Trophoblast cell (in vitro differentiated cells and primary cell): ENCODE measurements around the gene B3GAT1.

ENCODE experiments used
- DNase-seq, 2 donors: peaks; one replicate each; pipeline ENCODE4 v3.0.0-alpha.2; 2016
- H2AFZ ChIP-seq: 2 replicates; pipeline ENCODE4 v1.6.1; 2013; ENCODE audit warnings: low read length, moderate library complexity, mild to moderate bottlenecking; ENCODE audit not compliant: insufficient read depth, poor library complexity
- H2AK5ac ChIP-seq: 2 replicates; pipeline ENCODE4 v1.6.1; 2013; ENCODE audit warnings: mild to moderate bottlenecking, low read length
- H2BK120ac ChIP-seq: 2 replicates; pipeline ENCODE4 v1.6.1; 2013; ENCODE audit warnings: low read length, mild to moderate bottlenecking, moderate library complexity; ENCODE audit not compliant: insufficient read depth, poor library complexity
- H2BK12ac ChIP-seq: 2 replicates; pipeline ENCODE4 v1.6.1; 2013; ENCODE audit warnings: mild to moderate bottlenecking, low read length, moderate library complexity
- H2BK5ac ChIP-seq: 2 replicates; pipeline ENCODE4 v1.6.1; 2013; ENCODE audit warnings: low read length, low read depth, moderate library complexity, mild to moderate bottlenecking; ENCODE audit not compliant: poor library complexity
- H3K14ac ChIP-seq: 2 replicates; pipeline ENCODE4 v1.6.1; 2013; ENCODE audit warnings: mild to moderate bottlenecking, low read length
- H3K18ac ChIP-seq: 2 replicates; pipeline ENCODE4 v1.6.1; 2013; ENCODE audit warnings: mild to moderate bottlenecking, low read length
- H3K23ac ChIP-seq: 2 replicates; pipeline ENCODE4 v1.6.1; 2013; ENCODE audit warnings: low read length
- H3K27ac ChIP-seq: 2 replicates; pipeline ENCODE4 v1.5.1; 2013; ENCODE audit warnings: low read depth, mild to moderate bottlenecking, inconsistent platforms, low read length, moderate library complexity
- H3K27me3 ChIP-seq: 2 replicates; pipeline ENCODE4 v1.6.1; 2013; ENCODE audit warnings: inconsistent platforms, mild to moderate bottlenecking, low read length, moderate library complexity; ENCODE audit not compliant: insufficient read depth
- H3K36me3 ChIP-seq, 2 experiments: 1 replicate in 1 of 2; 2 replicates in 1 of 2; pipeline ENCODE4 v1.6.1; 2013; ENCODE audit warnings: low read length in 2 of 2, mild to moderate bottlenecking in 2 of 2, moderate library complexity in 1 of 2; ENCODE audit not compliant: insufficient read depth in 2 of 2, control insufficient read depth in 1 of 2
- H3K4ac ChIP-seq: 2 replicates; pipeline ENCODE4 v1.6.1; 2013; ENCODE audit warnings: low read depth, mild to moderate bottlenecking, low read length, moderate library complexity
- H3K4me1 ChIP-seq, 2 experiments: 1 replicate in 1 of 2; 2 replicates in 1 of 2; pipeline ENCODE4 v1.6.1; 2013; ENCODE audit warnings: low read length in 2 of 2, mild to moderate bottlenecking in 2 of 2, moderate library complexity in 1 of 2; ENCODE audit not compliant: insufficient read depth in 2 of 2, control insufficient read depth in 1 of 2
- H3K4me2 ChIP-seq: 2 replicates; pipeline ENCODE4 v1.6.1; 2013; ENCODE audit warnings: inconsistent platforms, mild to moderate bottlenecking, low read length, moderate library complexity
- H3K4me3 ChIP-seq: 2 replicates; pipeline ENCODE4 v1.5.1; 2013; ENCODE audit warnings: mild to moderate bottlenecking, low read depth, low read length, inconsistent platforms
- H3K79me1 ChIP-seq: one replicate; pipeline ENCODE4 v1.6.1; 2013; ENCODE audit warnings: low read length
- H3K79me2 ChIP-seq: 2 replicates; pipeline ENCODE4 v1.6.1; 2013; ENCODE audit warnings: low read length, mild to moderate bottlenecking; ENCODE audit not compliant: control insufficient read depth, insufficient read depth, poor library complexity
- H3K9ac ChIP-seq: 2 replicates; pipeline ENCODE4 v1.6.1; 2013; ENCODE audit warnings: mild to moderate bottlenecking, low read length
- H3K9me3 ChIP-seq: 2 replicates; pipeline ENCODE4 v1.6.1; 2013; ENCODE audit warnings: low read depth, mild to moderate bottlenecking, control low read depth, inconsistent platforms, low read length; ENCODE audit not compliant: insufficient read depth
- H4K12ac ChIP-seq: 2 replicates; pipeline ENCODE4 v1.6.1; 2013; ENCODE audit warnings: low read depth, mild to moderate bottlenecking, low read length, moderate library complexity
- H4K8ac ChIP-seq: 2 replicates; pipeline ENCODE4 v1.6.1; 2013; ENCODE audit warnings: low read depth, mild to moderate bottlenecking, low read length, moderate library complexity
- H4K91ac ChIP-seq: one replicate; pipeline ENCODE4 v1.6.1; 2013; ENCODE audit warnings: low read depth, mild to moderate bottlenecking, low read length, moderate library complexity
- WGBS: extraction: QIAGEN DNeasy Blood & Tissue Kit; methylation state at CpG from one replicate; pipeline ENCODE4 v1.1.7; 2013; ENCODE audit warnings: missing lambda C conversion rate; ENCODE audit not compliant: insufficient read length, insufficient coverage; ENCODE audit errors: extremely low coverage; 5-methylcytosine and 5-hydroxymethylcytosine counted together

B3GAT1 gene

DNA sequence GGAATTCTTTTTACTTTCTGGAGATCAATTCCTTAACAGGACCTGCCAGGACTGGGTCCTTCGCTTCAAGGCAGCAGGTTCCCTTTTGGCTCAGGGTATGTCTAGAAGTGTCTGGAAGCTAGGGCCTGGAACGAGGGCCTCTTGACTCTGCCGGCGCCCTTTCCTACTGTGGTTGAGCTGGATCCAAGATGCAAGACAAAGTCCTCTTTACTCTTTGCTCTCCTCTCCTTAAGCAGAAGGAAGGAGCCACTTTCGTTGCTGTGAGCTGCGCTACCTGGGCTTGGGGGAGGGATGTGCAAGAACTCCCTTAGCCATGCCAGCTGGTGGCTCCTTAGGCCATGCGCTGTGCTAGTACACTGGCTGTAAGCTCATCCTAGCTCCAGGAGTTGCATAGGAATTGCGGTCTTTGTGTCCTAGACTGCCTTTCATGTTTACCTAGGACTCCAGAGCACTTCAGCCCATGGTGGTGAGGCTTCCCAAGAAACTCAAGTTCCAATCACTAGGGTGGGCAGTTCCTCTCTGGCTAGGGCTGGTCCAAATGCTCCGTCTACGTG is 62.2 kb downstream of the B3GAT1 start:
- H4K12ac ChIP-seq, result no peak overlapping the region
- no peak overlapping the region for H3K14ac ChIP-seq
- H3K23ac ChIP-seq, result no peak overlapping the region
- H3K9me3 ChIP-seq, result peaks cover 2% of the 10 kb centered on the region
- no peak overlapping the region for H3K4me3 ChIP-seq
- H3K79me2 ChIP-seq, result no peaks in the 10 kb centered on the region
- no peak overlapping the region for H2BK120ac ChIP-seq
- no peaks in the 10 kb centered on the region for H3K79me1 ChIP-seq
- no peak overlapping the region for H3K4ac ChIP-seq
- no peaks in the 10 kb centered on the region for H3K27me3 ChIP-seq
- no peaks in the 10 kb centered on the region for H3K36me3 ChIP-seq
- no peak overlapping the region for H4K8ac ChIP-seq
- no peak overlapping the region for H4K91ac ChIP-seq
- no peak overlapping the region for H3K27ac ChIP-seq
- H3K9ac ChIP-seq, result no peak overlapping the region
- no peak overlapping the region for H2AFZ ChIP-seq
- no peaks in the 10 kb centered on the region for H3K4me1 ChIP-seq
- H3K18ac ChIP-seq, result no peak overlapping the region
- H2AK5ac ChIP-seq, result no peak overlapping the region
- DNase-seq, result no peak
- WGBS, result no CpG with 5 or more reads among the region's 10 CpGs
- no peak overlapping the region for H2BK12ac ChIP-seq
- no peak overlapping the region for H3K4me2 ChIP-seq
- H2BK5ac ChIP-seq, result no peak overlapping the region

DNA sequence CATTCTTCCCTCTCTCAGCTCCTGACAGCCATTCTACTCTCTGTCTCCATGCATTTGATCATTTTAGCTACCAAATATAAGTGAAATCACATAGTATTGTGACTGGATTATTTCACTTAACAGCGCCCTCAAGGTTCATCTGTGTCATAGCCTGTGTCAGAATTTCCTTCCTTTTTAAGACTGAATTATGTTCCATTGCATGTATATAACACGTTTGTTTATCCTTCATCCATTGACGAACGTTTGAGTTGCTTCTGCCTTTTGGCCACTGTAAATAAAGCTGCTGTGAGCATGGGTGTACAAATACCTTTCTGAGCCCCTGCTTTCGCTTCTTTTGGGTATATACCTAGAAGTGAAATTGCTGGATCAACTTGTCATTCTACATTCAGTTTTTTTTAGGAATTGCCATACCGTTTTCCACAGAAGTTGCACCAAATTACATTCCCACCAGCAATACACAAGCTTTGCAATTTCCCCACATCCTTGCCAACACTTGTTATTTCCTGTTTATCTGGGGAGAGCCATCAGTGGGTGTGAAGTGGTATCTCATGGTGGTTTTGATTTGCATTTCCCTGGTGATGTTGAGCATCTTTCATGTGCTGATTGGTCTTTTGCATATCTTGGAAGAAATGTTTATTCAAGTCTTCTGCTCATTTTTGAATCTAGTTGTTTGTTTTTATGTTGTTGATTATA is 62.8 kb downstream of the B3GAT1 start:
- no peak overlapping the region for H3K23ac ChIP-seq

GRCh38 chr11:134347441-134347840 is 64.6 kb downstream of the B3GAT1 start:
- Histone ChIP-seq H2AK5ac (no peak overlapping the region), H3K79me2 (no peaks in the 10 kb centered on the region), H4K91ac (no peak overlapping the region), H3K23ac (no peak overlapping the region), H3K4me3 (no peak overlapping the region), H2AFZ (no peak overlapping the region), H3K14ac (no peak overlapping the region), H3K4me2 (no peak overlapping the region), H4K8ac (no peak overlapping the region), H3K27me3 (no peaks in the 10 kb centered on the region), H2BK12ac (no peak overlapping the region), H3K4ac (no peak overlapping the region), H3K9me3 (peaks cover 3% of the 10 kb centered on the region), H3K36me3 (no peaks in the 10 kb centered on the region), H2BK120ac (no peak overlapping the region), H3K4me1 (no peaks in the 10 kb centered on the region), H4K12ac (no peak overlapping the region), H3K79me1 (no peaks in the 10 kb centered on the region), H3K27ac (no peak overlapping the region), H2BK5ac (no peak overlapping the region), H3K9ac (no peak overlapping the region), H3K18ac (no peak overlapping the region)
- WGBS, result no CpG with 5 or more reads among the region's 10 CpGs
- DNase-seq, result no peak

More for the DNA sequence above, 62.8 kb downstream of the B3GAT1 start:
- Histone ChIP-seq H3K14ac (no peak overlapping the region), H3K79me2 (no peaks in the 10 kb centered on the region), H3K79me1 (no peaks in the 10 kb centered on the region), H3K27me3 (no peaks in the 10 kb centered on the region), H3K27ac (no peak overlapping the region), H3K18ac (no peak overlapping the region), H3K9ac (no peak overlapping the region), H3K36me3 (no peaks in the 10 kb centered on the region), H4K91ac (no peak overlapping the region), H4K8ac (no peak overlapping the region), H3K4me1 (no peaks in the 10 kb centered on the region), H2AK5ac (no peak overlapping the region), H2BK120ac (no peak overlapping the region), H2BK5ac (no peak overlapping the region), H3K9me3 (peaks cover 2% of the 10 kb centered on the region), H3K4ac (no peak overlapping the region), H2AFZ (no peak overlapping the region), H3K4me3 (no peak overlapping the region), H2BK12ac (no peak overlapping the region), H3K4me2 (no peak overlapping the region), H4K12ac (no peak overlapping the region)
- no CpG with 5 or more reads among the region's 6 CpGs for WGBS
- no peak for DNase-seq

- H2AFZ ChIP-seq, result no peak overlapping the region
- H3K27me3 ChIP-seq, result no peaks in the 10 kb centered on the region
- no peaks in the 10 kb centered on the region for H3K79me2 ChIP-seq
- H3K27ac ChIP-seq, result no peak overlapping the region
- H2BK5ac ChIP-seq, result no peak overlapping the region
- no peaks in the 10 kb centered on the region for H3K79me1 ChIP-seq
- H3K4ac ChIP-seq, result no peak overlapping the region
- peaks cover 3% of the 10 kb centered on the region for H3K9me3 ChIP-seq
- DNase-seq, result no peak
- no peaks in the 10 kb centered on the region for H3K36me3 ChIP-seq
- H2BK12ac ChIP-seq, result no peak overlapping the region
- no peak overlapping the region for H4K8ac ChIP-seq
- no peak overlapping the region for H3K23ac ChIP-seq
- no peak overlapping the region for H3K4me3 ChIP-seq
- H4K12ac ChIP-seq, result no peak overlapping the region
- no peak overlapping the region for H3K18ac ChIP-seq
- H3K9ac ChIP-seq, result no peak overlapping the region
- no peak overlapping the region for H2AK5ac ChIP-seq
- no peaks in the 10 kb centered on the region for H3K4me1 ChIP-seq
- no peak overlapping the region for H4K91ac ChIP-seq
- no peak overlapping the region for H3K4me2 ChIP-seq
- H3K14ac ChIP-seq, result no peak overlapping the region
- no CpG with 5 or more reads among the region's 5 CpGs for WGBS
- H2BK120ac ChIP-seq, result no peak overlapping the region
These were observed 65.1 kb downstream of the B3GAT1 start for GRCh38 chr11:134346976-134347350.
